SK-N-MC (cell line): Measurements from ENCODE around the gene MPPE1.
"Not testable (repeated sequence)": the region's sequence is repeated elsewhere in the genome, so short reads cannot be mapped to it uniquely, and the experiment has no call there.

ENCODE experiments used
- DNase-seq: peaks from one replicate; pipeline ENCODE4 v3.0.0-alpha.2; 2011; ENCODE audit warnings: low read depth, low spot score
- H3K27ac ChIP-seq: fragments of 200-600 bp; sonication (generic); 2 replicates; pipeline ENCODE4 v1.5.1; 2016; ENCODE audit warnings: mixed run types
- H3K36me3 ChIP-seq: fragments of 200-600 bp; sonication (generic); 2 replicates; pipeline ENCODE4 v1.6.1; 2017; ENCODE audit warnings: antibody characterized with exemption, low read length, mixed read lengths; ENCODE audit not compliant: insufficient read depth
- H3K4me3 ChIP-seq: fragments of 200-600 bp; sonication (generic); 2 replicates; pipeline ENCODE4 v1.5.1; 2016
- H3K9ac ChIP-seq: fragments of 200-600 bp; sonication (generic); 2 replicates; pipeline ENCODE4 v1.8.0; 2017; ENCODE audit warnings: mixed run types, mixed read lengths; ENCODE audit not compliant: insufficient read length
- H3K9me3 ChIP-seq: fragments of 200-600 bp; sonication (generic); 2 replicates; pipeline ENCODE4 v1.6.1; 2017; ENCODE audit warnings: low read depth, mild to moderate bottlenecking, antibody characterized with exemption, low read length, moderate library complexity, mixed read lengths
- EZH2 ChIP-seq: fragments of 200-600 bp; sonication (generic); IDR thresholded peaks from one replicate; pipeline ENCODE4 v1.6.1; 2017; ENCODE audit warnings: antibody characterized with exemption
- FOXP2 ChIP-seq: optimal IDR thresholded peaks from 2 replicates; pipeline ENCODE3; 2011; ENCODE audit warnings: mild to moderate bottlenecking, moderate library complexity; ENCODE audit not compliant: insufficient read depth; ENCODE audit errors: extremely low read length, control extremely low read depth
- POLR2AphosphoS5 ChIP-seq: IDR thresholded peaks from 2 replicates; pipeline ENCODE4 v1.6.1; 2012; ENCODE audit warnings: mild to moderate bottlenecking, low read depth, low read length, borderline replicate concordance

The MPPE1 gene

GRCh38 chr18:11857177-11857887 lies 50.8 kb downstream of the MPPE1 start:
- H3K4me3 ChIP-seq = peak overlapping the region; percentile 5; the same call in 1 of the 2 replicates
- H3K27ac ChIP-seq = peak overlapping the region; percentile 78
- no peaks in the 10 kb centered on the region for H3K36me3 ChIP-seq
- H3K9ac ChIP-seq = peak overlapping the region; percentile 40
- H3K9me3 ChIP-seq = no peaks in the 10 kb centered on the region
- no peak for TF ChIP-seq FOXP2
- no peak for TF ChIP-seq POLR2AphosphoS5
- no peak for TF ChIP-seq EZH2
- no peak for DNase-seq

- not testable (repeated sequence) for H3K9me3 ChIP-seq, H3K27ac ChIP-seq, DNase-seq, H3K9ac ChIP-seq, H3K36me3 ChIP-seq, H3K4me3 ChIP-seq
Observed at GRCh38 chr18:11854554-11854953, 53.6 kb downstream of the MPPE1 start.

- peak overlapping the region; percentile 100 for H3K4me3 ChIP-seq
- no peak for TF ChIP-seq POLR2AphosphoS5
- TF ChIP-seq FOXP2 = no peak
- no peak for TF ChIP-seq EZH2
- H3K9me3 ChIP-seq = no peaks in the 10 kb centered on the region
- no peaks in the 10 kb centered on the region for H3K36me3 ChIP-seq
- no peak for DNase-seq
- H3K9ac ChIP-seq = peak overlapping the region; percentile 100
- peak overlapping the region; percentile 85; the same call in 1 of the 2 replicates for H3K27ac ChIP-seq
Observed at GRCh38 chr18:11851806-11852337, 56.2 kb downstream of the MPPE1 start.

GRCh38 chr18:11851146-11851805 lies 56.8 kb downstream of the MPPE1 start, which contains the start of gene CHMP1B:
CHMP1B (plus strand) TSS chr18:11851413; CDS start chr18:11851512, 99 bp downstream.
- H3K9me3 ChIP-seq = no peaks in the 10 kb centered on the region
- H3K27ac ChIP-seq = peak within 1 kb of the TSS; percentile 85
- DNase-seq = peak; percentile 73
- H3K4me3 ChIP-seq = peak within 1 kb of the TSS; percentile 100
- H3K9ac ChIP-seq = peak within 1 kb of the TSS; percentile 100
- H3K36me3 ChIP-seq = no peaks in the 10 kb centered on the region
- TF ChIP-seq POLR2AphosphoS5 = peak; percentile 98
- TF ChIP-seq EZH2 = no peak
- TF ChIP-seq FOXP2 = peak; percentile 57

- peak overlapping the region; percentile 100 for H3K4me3 ChIP-seq
- no peak for DNase-seq
- H3K9me3 ChIP-seq = no peaks in the 10 kb centered on the region
- peak overlapping the region; percentile 81 for H3K27ac ChIP-seq
- no peaks in the 10 kb centered on the region for H3K36me3 ChIP-seq
- TF ChIP-seq EZH2 (no peak), POLR2AphosphoS5 (no peak), FOXP2 (no peak)
- H3K9ac ChIP-seq = peak overlapping the region; percentile 100
Observed at GRCh38 chr18:11850821-11851145, 57.3 kb downstream of the MPPE1 start.

DNA sequence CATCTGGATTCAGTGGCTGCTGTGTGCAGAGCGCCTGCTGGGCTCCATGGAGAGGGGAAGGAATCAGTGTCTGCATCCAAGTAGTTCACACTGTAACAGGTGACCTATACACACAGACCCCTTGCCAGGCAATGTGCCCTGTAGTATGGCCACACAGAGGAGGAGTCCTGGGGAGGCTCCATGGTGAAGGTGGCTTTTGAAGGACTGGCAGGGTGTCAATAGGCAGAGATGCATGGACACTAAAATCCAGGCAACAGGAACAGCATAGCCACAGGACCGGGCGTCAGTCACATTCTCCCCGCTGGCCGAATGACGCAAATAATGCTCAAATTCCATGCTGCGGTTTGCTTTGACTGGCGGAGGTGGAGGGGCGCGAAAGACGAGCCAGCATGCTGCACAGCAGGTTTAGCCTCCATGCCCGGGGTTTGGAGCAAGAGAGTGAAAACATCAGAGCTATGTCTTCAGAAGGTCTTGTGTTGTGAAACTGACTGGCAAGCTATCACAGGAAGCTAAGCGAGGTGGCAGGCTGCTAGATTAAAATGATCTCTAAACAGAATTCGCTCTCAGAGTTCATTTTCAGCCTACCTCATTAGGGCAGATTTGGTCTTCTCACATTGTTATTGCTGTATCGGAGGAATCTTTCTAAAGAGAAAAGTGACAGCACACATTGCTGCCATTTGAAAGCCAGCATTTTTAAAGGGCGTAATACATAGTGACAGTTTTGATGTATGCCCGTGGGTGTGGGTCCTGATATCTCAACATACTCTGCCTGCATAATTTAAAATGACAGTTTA lies 58.1 kb downstream of the MPPE1 start:
- peak overlapping the region; percentile 100 for H3K4me3 ChIP-seq
- no peak overlapping the region for H3K9ac ChIP-seq
- no peak overlapping the region for H3K27ac ChIP-seq
- no peak for DNase-seq
- H3K36me3 ChIP-seq = no peaks in the 10 kb centered on the region
- TF ChIP-seq POLR2AphosphoS5 = no peak
- no peaks in the 10 kb centered on the region for H3K9me3 ChIP-seq

DNA sequence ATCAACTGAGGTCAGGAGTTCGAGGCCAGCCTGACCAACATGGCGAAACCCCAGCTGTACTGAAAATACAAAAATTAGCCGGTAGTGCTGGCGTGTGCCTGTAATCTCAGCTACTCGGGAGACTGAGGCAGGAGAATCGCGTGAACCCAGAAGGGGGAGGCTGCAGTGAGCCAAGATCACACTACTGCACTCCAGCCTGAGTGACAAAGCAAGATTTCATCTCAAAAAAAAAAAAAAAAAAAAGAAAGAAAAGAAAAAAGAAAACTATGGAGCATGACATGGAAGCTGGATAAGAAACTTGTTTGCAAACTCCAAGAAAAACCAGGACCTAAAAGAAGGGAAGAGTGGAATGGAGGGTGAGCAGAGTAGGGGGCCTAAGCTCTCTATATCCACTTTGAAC lies 58.8 kb downstream of the MPPE1 start:
- no peak for DNase-seq
- TF ChIP-seq EZH2 (no peak), POLR2AphosphoS5 (no peak), FOXP2 (no peak)
- no peak overlapping the region for H3K4me3 ChIP-seq

GRCh38 chr18:11847811-11848210 lies 60.3 kb downstream of the MPPE1 start:
- H3K4me3 ChIP-seq = no peak overlapping the region
- H3K27ac ChIP-seq = no peak overlapping the region
- no peaks in the 10 kb centered on the region for H3K36me3 ChIP-seq
- DNase-seq = no peak
- no peak overlapping the region for H3K9ac ChIP-seq
- TF ChIP-seq FOXP2 (no peak), POLR2AphosphoS5 (no peak), EZH2 (no peak)
- no peaks in the 10 kb centered on the region for H3K9me3 ChIP-seq

More for the DNA sequence above, 58.8 kb downstream of the MPPE1 start:
- no peaks in the 10 kb centered on the region for H3K9me3 ChIP-seq
- H3K9ac ChIP-seq = no peak overlapping the region
- no peaks in the 10 kb centered on the region for H3K36me3 ChIP-seq
- no peak overlapping the region for H3K27ac ChIP-seq
